Hematopoietic multipotent progenitor cell treated with erythropoietin and hydrocortisone succinate and interleukin-3 and kit ligand, for 17 days (in vitro differentiated cells): Measurements from ENCODE around the gene DCK.
"Not testable (repeated sequence)": the region's sequence is repeated elsewhere in the genome, so short reads cannot be mapped to it uniquely, and the experiment has no call there.

Source experiments
- DNase-seq: peaks from one replicate; pipeline ENCODE4 v3.0.0-alpha.2; 2015; ENCODE audit warnings: low spot score

The DCK gene

DNA sequence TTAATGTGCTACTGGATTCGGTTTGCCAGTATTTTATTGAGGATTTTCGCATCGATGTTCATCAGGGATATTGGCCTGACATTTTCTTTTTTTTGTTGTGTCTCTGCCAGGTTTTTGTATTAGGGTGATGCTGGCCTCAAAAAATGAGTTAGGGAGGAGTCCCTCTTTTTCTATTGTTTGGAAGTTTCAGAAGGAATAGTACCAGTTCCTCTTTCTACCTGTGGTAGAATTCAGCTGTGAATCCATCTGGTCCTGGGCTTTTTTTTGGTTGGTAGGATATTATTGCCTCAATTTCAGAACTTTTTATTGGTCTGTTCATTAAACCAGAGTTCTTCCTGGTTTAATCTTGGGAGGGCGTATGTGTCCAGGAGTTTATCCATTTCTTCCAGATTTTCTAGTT lies 7.9 kb downstream of the DCK start:
- DNase-seq = not testable (repeated sequence)

DNA sequence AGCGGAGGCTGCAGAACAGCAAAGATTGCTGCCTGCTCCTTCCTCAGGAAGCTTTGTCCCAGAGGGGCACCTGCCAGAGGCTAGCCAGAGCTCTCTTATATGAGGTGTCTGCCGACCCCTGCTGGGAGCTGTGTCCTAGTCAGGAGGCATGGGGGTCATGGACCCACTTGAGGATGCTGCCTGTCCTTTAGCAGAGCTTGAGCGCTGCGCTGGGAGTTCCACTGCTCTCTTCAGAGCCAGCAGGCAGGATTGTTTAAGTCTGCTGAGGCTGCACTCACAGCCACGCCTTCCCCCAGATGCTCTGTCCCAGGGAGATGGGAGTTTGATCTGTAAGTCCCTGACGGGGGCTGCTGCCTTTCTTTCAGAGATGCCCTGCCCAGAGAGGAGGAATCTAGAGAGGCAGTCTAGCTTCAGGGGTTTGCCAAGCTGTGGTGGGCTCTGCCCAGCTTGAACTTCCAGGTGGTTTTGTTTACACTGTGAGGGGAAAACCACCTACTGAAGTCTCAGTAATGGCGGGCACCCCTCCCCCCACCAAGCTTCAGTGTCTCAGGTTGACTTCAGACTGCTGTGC lies 10.9 kb downstream of the DCK start:
- DNase-seq = peak; percentile 38

- DNase-seq = not testable (repeated sequence)
These were observed 11.6 kb downstream of the DCK start for GRCh38 chr4:71005025-71005424.

- DNase-seq = no peak
These were observed 12.9 kb downstream of the DCK start for GRCh38 chr4:71006203-71006907.

GRCh38 chr4:71008196-71008595 lies 14.7 kb downstream of the DCK start:
- DNase-seq = no peak

DNA sequence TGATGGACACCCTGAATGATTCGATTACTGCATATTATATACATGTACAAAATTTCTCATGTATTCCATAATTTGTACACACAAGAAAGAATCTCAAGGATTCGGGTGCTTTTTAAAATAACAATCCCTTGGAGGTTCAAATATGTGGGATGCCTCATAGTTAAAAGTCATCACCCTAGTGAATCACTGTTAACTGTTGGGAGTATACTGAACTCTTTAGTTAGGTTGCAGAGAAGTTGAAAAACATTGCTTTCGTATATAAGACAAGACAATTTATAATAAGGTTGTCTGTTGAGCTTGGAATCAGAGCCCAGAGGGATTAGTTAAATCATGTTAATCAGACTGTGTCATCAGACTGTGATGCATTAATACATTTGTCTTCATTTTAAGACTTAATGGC lies 15.6 kb downstream of the DCK start:
- peak; percentile 33 for DNase-seq

GRCh38 chr4:71009890-71010588 lies 16.6 kb downstream of the DCK start:
- peak; percentile 87 for DNase-seq

GRCh38 chr4:71011451-71011850 lies 18.0 kb downstream of the DCK start:
- no peak for DNase-seq

GRCh38 chr4:71017391-71017790 lies 23.9 kb downstream of the DCK start:
- not testable (repeated sequence) for DNase-seq

GRCh38 chr4:71020611-71021010 lies 27.2 kb downstream of the DCK start:
- DNase-seq = no peak

- no peak for DNase-seq
These were observed 32.2 kb downstream of the DCK start for GRCh38 chr4:71025654-71026053.

DNA sequence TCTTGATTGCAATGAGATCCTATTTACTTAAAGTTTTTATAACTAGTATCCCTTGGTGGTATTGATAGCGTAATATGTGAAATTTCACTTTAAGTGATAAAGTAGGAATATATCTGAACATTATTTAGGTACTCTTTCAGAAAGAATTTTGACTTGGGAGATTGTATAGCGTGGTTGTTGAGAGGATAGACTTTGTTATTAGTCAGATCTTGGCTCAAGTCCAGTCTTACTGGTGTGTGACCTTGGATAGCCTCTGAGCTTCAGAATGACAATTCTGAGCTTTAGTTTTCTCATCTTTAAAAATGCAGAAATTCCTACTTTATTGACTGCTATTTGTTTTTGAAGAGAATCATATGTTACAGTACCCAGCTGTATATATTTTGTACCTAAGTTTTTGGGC lies 32.6 kb downstream of the DCK start:
- peak; percentile 87 for DNase-seq

DNA sequence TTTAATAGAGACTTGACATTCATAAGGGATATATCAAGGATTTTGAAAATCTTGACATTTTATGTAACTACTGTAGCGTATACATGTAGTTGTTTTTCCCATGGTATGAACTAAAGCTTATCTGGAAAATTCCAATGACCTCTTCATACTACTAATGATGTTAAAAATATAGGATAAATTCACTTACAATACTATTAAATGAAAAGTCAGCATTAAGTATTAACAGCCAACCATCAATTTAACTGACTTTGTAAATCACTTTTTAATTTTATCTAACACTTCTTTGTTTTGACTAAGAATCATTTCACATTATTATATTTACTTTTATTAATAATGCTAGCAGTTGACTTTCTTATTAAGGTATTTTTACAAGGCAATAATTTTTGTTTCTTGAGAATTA lies 34.2 kb downstream of the DCK start:
- DNase-seq = no peak

DNA sequence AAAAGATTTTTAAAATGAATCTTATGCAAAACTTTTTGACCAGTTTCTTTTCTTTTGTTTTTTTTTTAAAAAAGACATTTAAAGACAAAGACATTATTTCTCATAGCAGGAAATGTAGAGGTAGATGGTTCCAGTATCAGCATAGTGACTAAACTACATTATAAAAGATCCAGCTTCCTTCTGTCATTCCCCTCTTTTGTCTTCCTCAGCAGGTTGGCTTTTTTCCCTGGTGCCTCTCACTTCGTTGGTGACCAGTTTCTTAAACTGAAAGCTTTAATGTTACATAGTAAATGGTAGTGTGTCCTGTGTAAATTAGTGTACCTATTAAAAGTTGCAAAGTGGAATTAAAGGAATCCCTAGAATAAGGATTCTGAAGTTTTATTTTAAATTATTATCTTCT lies 36.1 kb downstream of the DCK start:
- no peak for DNase-seq

- DNase-seq = not testable (repeated sequence)
These were observed 38.7 kb downstream of the DCK start for GRCh38 chr4:71032106-71032505.

- no peak for DNase-seq
These were observed 51.8 kb downstream of the DCK start for GRCh38 chr4:71045256-71045655.

DNA sequence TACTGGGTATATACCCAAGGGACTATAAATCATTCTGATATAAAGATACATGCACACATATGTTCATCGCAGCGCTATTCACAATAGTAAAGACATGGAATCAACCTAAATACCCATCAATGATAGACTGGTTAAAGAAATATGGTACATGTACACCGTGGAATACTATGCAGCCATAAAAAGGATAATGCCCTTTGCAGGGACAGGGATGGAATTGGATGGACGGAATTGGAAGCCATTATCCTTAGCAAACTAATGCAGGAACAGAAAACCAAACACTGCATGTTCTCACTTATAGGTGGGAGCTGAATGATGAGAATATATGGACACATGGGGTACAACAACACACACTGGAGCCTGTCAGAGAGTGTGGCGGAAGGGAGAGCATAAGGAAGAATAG lies 55.9 kb downstream of the DCK start:
- no peak for DNase-seq

DNA sequence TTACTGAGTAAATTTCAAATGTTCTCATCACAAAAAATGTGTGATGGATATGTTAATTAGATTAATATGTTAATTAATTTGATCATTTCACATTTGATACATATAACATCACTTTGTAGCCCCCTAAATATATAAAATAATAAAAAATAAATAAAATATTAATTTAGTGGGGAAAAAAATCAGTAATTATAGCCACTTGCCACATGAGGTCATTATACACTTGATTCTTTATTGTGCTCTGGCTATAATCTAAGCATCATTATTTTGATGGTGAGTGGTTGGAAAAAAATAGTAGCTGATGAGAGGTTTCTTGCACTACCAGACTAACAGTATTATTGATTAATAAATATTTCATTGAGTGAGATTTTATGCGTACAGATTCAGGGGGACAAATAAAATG lies 57.4 kb downstream of the DCK start:
- DNase-seq = no peak

- DNase-seq = no peak
These were observed 58.6 kb downstream of the DCK start for GRCh38 chr4:71052034-71052433.

DNA sequence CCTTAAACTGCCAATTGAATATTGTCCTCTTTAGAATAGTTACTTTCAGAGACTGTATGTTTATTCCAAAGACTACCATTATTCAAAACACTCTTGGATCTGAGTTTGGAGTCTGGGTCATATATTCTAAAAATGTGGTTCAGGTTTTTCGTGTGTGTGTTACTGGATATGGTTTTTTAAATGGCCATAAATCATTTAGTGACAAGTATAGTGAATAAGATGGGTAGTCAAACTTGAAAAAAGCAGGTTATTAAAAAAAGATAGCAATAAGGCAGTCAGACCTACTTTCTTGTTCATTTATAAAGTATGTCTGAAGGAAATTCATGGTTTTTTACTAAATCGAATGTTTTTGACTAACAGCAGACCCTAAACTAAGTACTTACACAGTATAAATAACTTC lies 59.3 kb downstream of the DCK start:
- no peak for DNase-seq

DNA sequence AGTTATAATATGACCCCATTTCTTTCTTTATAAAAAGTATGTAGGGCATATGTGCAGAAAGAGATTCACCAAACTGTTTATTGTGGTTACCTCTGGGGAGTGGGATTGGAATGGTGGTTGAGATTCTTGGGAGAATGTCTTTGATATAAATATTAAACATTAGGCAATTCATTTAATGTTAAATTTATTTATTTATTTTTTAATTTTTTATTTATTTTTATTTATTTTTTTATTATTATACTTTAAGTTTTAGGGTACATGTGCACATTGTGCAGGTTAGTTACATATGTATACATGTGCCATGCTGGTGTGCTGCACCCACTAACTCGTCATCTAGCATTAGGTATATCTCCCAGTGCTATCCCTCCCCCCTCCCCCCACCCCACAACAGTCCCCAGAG lies 60.2 kb downstream of the DCK start:
- DNase-seq = not testable (repeated sequence)

- DNase-seq = not testable (repeated sequence)
These were observed 66.1 kb downstream of the DCK start for GRCh38 chr4:71059573-71059972.

DNA sequence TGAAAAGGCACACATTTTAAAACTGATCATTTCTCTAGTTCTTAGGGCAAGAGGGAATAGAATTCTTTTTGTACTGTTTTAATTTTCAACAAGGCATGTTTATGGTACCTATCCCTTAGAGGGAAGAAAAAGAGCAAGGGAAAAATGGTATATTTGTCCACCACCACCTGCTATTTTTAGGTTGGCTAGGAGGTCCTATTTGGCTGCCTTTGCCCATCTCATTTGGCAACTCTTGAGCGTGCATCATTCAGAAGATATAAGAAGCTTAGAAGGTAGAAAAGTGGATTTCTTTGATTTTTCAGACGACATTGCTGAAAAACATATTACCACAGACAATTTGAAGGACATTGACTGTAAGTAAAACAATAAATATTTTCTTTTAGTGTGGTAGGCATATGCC lies 69.0 kb downstream of the DCK start:
- no peak for DNase-seq

DNA sequence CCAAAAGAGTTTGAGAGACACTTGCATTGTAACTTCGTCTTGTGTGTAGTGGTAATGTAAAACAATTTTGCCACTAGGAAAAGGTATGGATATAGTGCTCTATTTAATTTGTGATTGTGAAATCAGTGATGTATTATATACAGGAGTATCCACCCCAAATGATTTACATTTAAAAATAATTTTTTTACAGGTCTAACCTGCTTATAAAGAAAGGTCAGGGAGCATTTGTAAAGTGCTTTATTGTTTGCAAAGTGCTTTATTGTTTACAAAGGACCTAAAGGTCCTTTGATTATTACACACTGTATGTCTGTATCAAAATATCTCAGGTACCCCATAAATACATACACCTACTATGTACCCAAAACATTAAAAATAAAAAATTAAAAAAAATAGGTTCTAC lies 70.3 kb downstream of the DCK start:
- no peak for DNase-seq
